ENCODE measurements around the gene MAT2A.
"Not testable (repeated sequence)": the region's sequence is repeated elsewhere in the genome, so short reads cannot be mapped to it uniquely, and the experiment has no call there.

MAT2A gene

GRCh38 chr2:85547859-85548607 is 9.1 kb downstream of the MAT2A start:
- DNase-seq (ENCODE audit: low read depth in 2 of 2): no peak

GRCh38 chr2:85548608-85548900 is 9.6 kb downstream of the MAT2A start:
- no peak for DNase-seq (ENCODE audit: low read depth in 2 of 2)

GRCh38 chr2:85549095-85549494 is 10.1 kb downstream of the MAT2A start:
- no peak for DNase-seq (ENCODE audit: low read depth in 2 of 2)

- DNase-seq (ENCODE audit: low read depth in 2 of 2): no peak
These were observed 10.9 kb downstream of the MAT2A start for GRCh38 chr2:85549826-85550225.

- no peak for DNase-seq (ENCODE audit: low read depth in 2 of 2)
These were observed 11.5 kb downstream of the MAT2A start for GRCh38 chr2:85550486-85550885.

GRCh38 chr2:85551698-85552678 is 13.0 kb downstream of the MAT2A start:
- peak; percentile 72 to 73 for DNase-seq (ENCODE audit: low read depth in 2 of 2)

- no peak for DNase-seq (ENCODE audit: low read depth in 2 of 2)
These were observed 14.2 kb downstream of the MAT2A start for GRCh38 chr2:85553184-85553583.

GRCh38 chr2:85554980-85555612 is 16.1 kb downstream of the MAT2A start:
- DNase-seq (ENCODE audit: low read depth in 2 of 2): no peak

GRCh38 chr2:85557130-85557529 is 18.2 kb downstream of the MAT2A start:
- DNase-seq (ENCODE audit: low read depth in 2 of 2): no peak

GRCh38 chr2:85558160-85558559 is 19.2 kb downstream of the MAT2A start:
- no peak for DNase-seq (ENCODE audit: low read depth in 2 of 2)

- DNase-seq (ENCODE audit: low read depth in 2 of 2): not testable (repeated sequence)
These were observed 21.4 kb downstream of the MAT2A start for GRCh38 chr2:85560403-85560726.

GRCh38 chr2:85560812-85561279 is 21.9 kb downstream of the MAT2A start:
- no peak for DNase-seq (ENCODE audit: low read depth in 2 of 2)

- DNase-seq (ENCODE audit: low read depth in 2 of 2): peak; percentile 92 to 94
These were observed 22.6 kb downstream of the MAT2A start, which contains the start of gene GGCX for GRCh38 chr2:85561280-85562212. TSS of gene GGCX (minus strand) at chr2:85561493. CDS start at chr2:85561428, 65 bp downstream.

GRCh38 chr2:85564144-85564563 is 25.2 kb downstream of the MAT2A start:
- no peak for DNase-seq (ENCODE audit: low read depth in 2 of 2)

GRCh38 chr2:85566265-85566664 is 27.3 kb downstream of the MAT2A start:
- no peak for DNase-seq (ENCODE audit: low read depth in 2 of 2)

GRCh38 chr2:85575739-85576138 is 36.8 kb downstream of the MAT2A start:
- no peak for DNase-seq (ENCODE audit: low read depth in 2 of 2)

GRCh38 chr2:85577063-85577385 is 38.1 kb downstream of the MAT2A start:
- no peak for DNase-seq (ENCODE audit: low read depth in 2 of 2)

- DNase-seq (ENCODE audit: low read depth in 2 of 2): peak; percentile 42 to 57
These were observed 38.6 kb downstream of the MAT2A start, which contains the start of gene VAMP8 for GRCh38 chr2:85577386-85578242. TSS of gene VAMP8 (plus strand) at chr2:85577586. CDS start at chr2:85577647, 61 bp downstream.

- DNase-seq (ENCODE audit: low read depth in 2 of 2): no peak
These were observed 39.5 kb downstream of the MAT2A start for GRCh38 chr2:85578243-85579180.

All from stimulated activated CD8-positive, alpha-beta memory T cell treated with anti-CD3 and anti-CD28 coated beads, Interleukin-2, amount 100 ng/mL, for 48 hours (primary cell).